Endothelial cell of umbilical vein (primary cell): Measurements from ENCODE around the gene EPS8L1. TPM values are rescaled to one million over a fixed set of nuclear protein-coding genes. Genes with fewer than 3 reads are reported as not detected.

Source experiments
- BruUV-seq: library from RNA; stranded (reverse); fragments of 400-500 nt; replicated peaks from 2 replicates; lab custom pipeline; 2021; lab: Mats Ljungman, UMichigan
- CTCF ChIA-PET: fragments of 300-600, 350-600 bp; sonication (Branson Sonifier 250); formaldehyde crosslinking; loops from one replicate; lab custom pipeline; 2021; ENCODE audit warnings: antibody characterized with exemption, inconsistent platforms; lab: Charles Lee
- POLR2A ChIA-PET: fragments of 300-600, 350-600 bp; sonication (Branson Sonifier 250); formaldehyde crosslinking; loops from one replicate; lab custom pipeline; 2021; ENCODE audit warnings: antibody characterized with exemption, inconsistent platforms; lab: Charles Lee
- DNase-seq: peaks from one replicate; pipeline ENCODE4 v3.0.0-alpha.2; 2011; ENCODE audit warnings: low read depth, low spot score
- FAIRE-seq: peaks from 2 replicates; lab custom pipeline; 2011; peaks lifted over from hg19 to GRCh38; lab: Jason Lieb, UNC
- H2AFZ ChIP-seq: 2 replicates; pipeline ENCODE4 v1.6.0; 2012; ENCODE audit warnings: low read depth, low read length, control low read depth, inconsistent platforms
- H3K27ac ChIP-seq: 2 replicates; pipeline ENCODE4 v1.5.1; 2011; ENCODE audit warnings: low read depth, mild to moderate bottlenecking, control low read depth, low read length, moderate library complexity; ENCODE audit not compliant: insufficient read depth
- H3K27me3 ChIP-seq, 2 experiments: 2 replicates each; pipeline versions ENCODE4 v1.6.0 to v1.6.1; 2011; ENCODE audit warnings: low read length in 2 of 2, mixed read lengths in 1 of 2; ENCODE audit not compliant: control insufficient read depth in 2 of 2, insufficient read depth in 2 of 2
- H3K36me3 ChIP-seq, 2 experiments: 2 replicates in 1 of 2; 3 replicates in 1 of 2; pipeline ENCODE4 v1.5.1; 2011; ENCODE audit warnings: low read length in 2 of 2, mild to moderate bottlenecking in 1 of 2, moderate library complexity in 1 of 2; ENCODE audit not compliant: control insufficient read depth in 2 of 2, insufficient read depth in 2 of 2; ENCODE audit errors: extremely low read depth in 1 of 2
- H3K4me1 ChIP-seq: 3 replicates; pipeline ENCODE4 v1.5.1; 2011; ENCODE audit warnings: mild to moderate bottlenecking, low read length; ENCODE audit not compliant: control insufficient read depth, insufficient read depth; ENCODE audit errors: extremely low read depth
- H3K4me2 ChIP-seq: 2 replicates; pipeline ENCODE4 v1.6.1; 2011; ENCODE audit warnings: low read length, control low read depth, mixed read lengths; ENCODE audit not compliant: insufficient read depth
- H3K4me3 ChIP-seq, 3 experiments: fragments of 200-600 bp in 1 of 3; sonication (generic), shearing (Covaris generic) in 1 of 3; replicated peaks in 1 of 3; 2 replicates each; pipeline ENCODE4 v1.5.1; 2011 to 2016; ENCODE audit warnings: control low read depth in 3 of 3, low read length in 3 of 3, mild to moderate bottlenecking in 2 of 3, inconsistent platforms in 1 of 3, low read depth in 1 of 3, moderate library complexity in 1 of 3; ENCODE audit not compliant: insufficient read depth in 1 of 3
- H3K79me2 ChIP-seq: 2 replicates; pipeline ENCODE4 v1.6.0; 2012; ENCODE audit warnings: low read length, inconsistent platforms; ENCODE audit not compliant: control insufficient read depth, insufficient read depth
- H3K9ac ChIP-seq: replicated peaks from 2 replicates; pipeline ENCODE3; 2011; ENCODE audit warnings: low read length, control low read depth; ENCODE audit not compliant: insufficient read depth; ENCODE audit errors: extremely low read depth
- H3K9me1 ChIP-seq: replicated peaks from 3 replicates; pipeline ENCODE4 v1.6.0; 2011; ENCODE audit warnings: mild to moderate bottlenecking, low read length; ENCODE audit not compliant: control insufficient read depth, insufficient read depth; ENCODE audit errors: extremely low read depth
- H3K9me3 ChIP-seq: replicated peaks from 2 replicates; pipeline ENCODE4 v1.5.1; 2012; ENCODE audit warnings: low read length, inconsistent platforms; ENCODE audit not compliant: control insufficient read depth, insufficient read depth
- H4K20me1 ChIP-seq: replicated peaks from 2 replicates; pipeline ENCODE3; 2011; ENCODE audit warnings: mild to moderate bottlenecking, low read length; ENCODE audit not compliant: control insufficient read depth, insufficient read depth; ENCODE audit errors: extremely low read depth
- EZH2 ChIP-seq: IDR thresholded peaks from 2 replicates; pipeline ENCODE4 v1.6.1; 2012; ENCODE audit warnings: borderline replicate concordance, low read depth, mild to moderate bottlenecking, moderate library complexity, low read length, inconsistent platforms; ENCODE audit not compliant: severe bottlenecking
- FOS ChIP-seq: IDR thresholded peaks from 2 replicates; pipeline ENCODE4 v1.6.1; 2011; ENCODE audit warnings: mild to moderate bottlenecking, low read length, moderate library complexity, borderline replicate concordance; ENCODE audit not compliant: insufficient read depth
- GATA2 ChIP-seq: IDR thresholded peaks from 2 replicates; pipeline ENCODE4 v1.7.0; 2011; ENCODE audit warnings: low read depth, mild to moderate bottlenecking, moderate library complexity, mixed read lengths, low read length; ENCODE audit not compliant: insufficient read length, insufficient read depth
- JUN ChIP-seq: IDR thresholded peaks from 2 replicates; pipeline ENCODE4 v1.6.1; 2011; ENCODE audit warnings: borderline replicate concordance, low read depth; ENCODE audit not compliant: insufficient read length, insufficient read depth
- MYC ChIP-seq: IDR thresholded peaks from one replicate; pipeline ENCODE4 v1.6.1; 2011; ENCODE audit warnings: mild to moderate bottlenecking, low read depth, low read length
- POLR2A ChIP-seq: IDR thresholded peaks from 2 replicates; pipeline ENCODE4 v1.6.1; 2012; ENCODE audit warnings: low read depth, mild to moderate bottlenecking, control low read depth, low read length
- POLR2AphosphoS5 ChIP-seq: IDR thresholded peaks from 2 replicates; pipeline ENCODE4 v1.6.1; 2012; ENCODE audit warnings: low read depth, mild to moderate bottlenecking, control low read depth, low read length, moderate library complexity; ENCODE audit not compliant: insufficient read depth
- dilution Hi-C: fragments of 300-500 bp; cut with MboI; formaldehyde crosslinking; loops from one replicate; pipeline ENCODE4 v1.15.0; 2019; ENCODE audit warnings: low sequenced_read_pairs; ENCODE audit not compliant: extremely low pct_ligation_motif_present
- intact Hi-C: fragments of 100-400 bp; cut with micrococcal nuclease; formaldehyde crosslinking; loops from one replicate; pipeline ENCODE4 v1.10.0; 2022
- polyA plus RNA-seq, 4 experiments: library from polyadenylated mRNA; depleted of rRNA in 3 of 4; stranded (reverse) in 3 of 4; unstranded in 1 of 4; fragments of >200 nt; gene quantifications; 2 replicates each; pipeline versions ENCODE4 v1.2.1 to v1.2.3, GENCODE V29; 2011 to 2012; ENCODE audit warnings: missing spikeins in 1 of 4
- total RNA-seq: library from RNA; stranded (reverse); gene quantifications from 2 replicates; pipeline ENCODE4 v1.2.3, GENCODE V29; 2021
- TF ChIP-seq, protein P1 (sequence below), 2 donors: IDR thresholded peaks; 1 replicate in 1 of 2; 2 replicates in 1 of 2; pipeline ENCODE4 v1.5.1; 2011; ENCODE audit warnings: low read length in 2 of 2, mild to moderate bottlenecking in 2 of 2, moderate library complexity in 2 of 2, control low read depth in 1 of 2, inconsistent platforms in 1 of 2, low read depth in 1 of 2; ENCODE audit not compliant: insufficient read depth in 1 of 2; ENCODE audit errors: extremely low read depth in 1 of 2
- TF ChIP-seq, protein P2 (sequence below): IDR thresholded peaks from 2 replicates; pipeline ENCODE4 v1.6.1; 2011; ENCODE audit not compliant: insufficient read depth, insufficient read length

The EPS8L1 gene
- total and polyA plus RNA-seq, 2 donors (not counting 3 experiments of a cell fraction or from before 2014, with no cell fraction given): 15.9 to 28.9 TPM

DNA sequence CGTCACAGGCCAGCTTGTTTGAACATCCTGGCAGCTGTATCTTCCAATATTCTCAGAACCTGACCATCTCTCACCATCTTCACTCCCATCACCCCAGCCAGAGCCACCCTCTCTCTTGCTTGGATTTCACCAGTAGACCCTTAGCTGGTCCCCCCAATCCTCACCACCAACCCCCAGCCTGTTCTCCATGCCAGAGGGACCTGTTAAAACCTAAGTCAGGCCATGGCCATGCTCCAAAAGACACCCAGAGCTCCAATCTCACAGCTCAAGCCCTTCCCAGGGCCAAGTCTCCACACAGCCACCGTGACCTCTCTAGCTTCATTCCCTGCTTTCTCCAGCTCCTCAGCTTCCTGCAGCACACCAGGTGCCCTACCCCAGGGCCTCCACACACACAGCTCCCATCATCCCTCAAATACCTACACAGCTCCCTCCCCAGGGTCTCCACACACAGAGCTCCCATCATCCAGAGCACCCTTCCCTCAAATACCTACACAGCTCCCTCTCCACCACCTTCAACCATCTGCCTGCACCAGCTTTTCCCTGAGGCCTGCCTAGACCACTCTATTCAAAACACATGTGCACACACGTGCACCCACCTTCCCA is 13.8 kb downstream of the EPS8L1 start:
- H3K9me3 ChIP-seq: no peaks in the 10 kb centered on the region
- H3K79me2 ChIP-seq: peaks cover 5% of the 10 kb centered on the region
- FAIRE-seq (no peak), DNase-seq (no peak)
- BruUV-seq: TSS peak; percentile 15
- H3K9me1 ChIP-seq: no peaks in the 10 kb centered on the region
- intact Hi-C loops: loop anchor here (5.0 kb wide), 2 partner anchors 207 to 553 kb away; partner anchors contain the start of genes ZNF580 and ZNF581
- no peaks in the 10 kb centered on the region for H4K20me1 ChIP-seq
- peaks cover 2 to 22% of the 10 kb centered on the region in 2 experiments for H3K36me3 ChIP-seq
- no peak overlapping the region for H2AFZ ChIP-seq
- H3K4me1 ChIP-seq: peaks cover 18% of the 10 kb centered on the region
- no peak overlapping the region for H3K27ac ChIP-seq
- H3K4me3 ChIP-seq: no peak overlapping the region
- H3K4me2 ChIP-seq: no peak overlapping the region
- ChIA-PET POLR2A (no interaction called here), CTCF (interaction anchor here (1.2 to 3.7 kb wide), 8 partner anchors 9 to 415 kb away, joined by 4 to 51 read pairs (median 8); partner anchors contain the start of genes PPP1R12C and RDH13)
- TF ChIP-seq POLR2AphosphoS5: no peak
- TF ChIP-seq POLR2A: no peak
- TF ChIP-seq JUN: no peak
- no peak for TF ChIP-seq EZH2
- TF ChIP-seq, protein P1, sequence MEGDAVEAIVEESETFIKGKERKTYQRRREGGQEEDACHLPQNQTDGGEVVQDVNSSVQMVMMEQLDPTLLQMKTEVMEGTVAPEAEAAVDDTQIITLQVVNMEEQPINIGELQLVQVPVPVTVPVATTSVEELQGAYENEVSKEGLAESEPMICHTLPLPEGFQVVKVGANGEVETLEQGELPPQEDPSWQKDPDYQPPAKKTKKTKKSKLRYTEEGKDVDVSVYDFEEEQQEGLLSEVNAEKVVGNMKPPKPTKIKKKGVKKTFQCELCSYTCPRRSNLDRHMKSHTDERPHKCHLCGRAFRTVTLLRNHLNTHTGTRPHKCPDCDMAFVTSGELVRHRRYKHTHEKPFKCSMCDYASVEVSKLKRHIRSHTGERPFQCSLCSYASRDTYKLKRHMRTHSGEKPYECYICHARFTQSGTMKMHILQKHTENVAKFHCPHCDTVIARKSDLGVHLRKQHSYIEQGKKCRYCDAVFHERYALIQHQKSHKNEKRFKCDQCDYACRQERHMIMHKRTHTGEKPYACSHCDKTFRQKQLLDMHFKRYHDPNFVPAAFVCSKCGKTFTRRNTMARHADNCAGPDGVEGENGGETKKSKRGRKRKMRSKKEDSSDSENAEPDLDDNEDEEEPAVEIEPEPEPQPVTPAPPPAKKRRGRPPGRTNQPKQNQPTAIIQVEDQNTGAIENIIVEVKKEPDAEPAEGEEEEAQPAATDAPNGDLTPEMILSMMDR (IDR thresholded peaks at IDR 0.05; ENCODE audit: extremely low read depth in 1 of 2, insufficient read depth in 1 of 2, low read depth in 1 of 2, low read length in 2 of 2): no peak
- TF ChIP-seq, protein P2, sequence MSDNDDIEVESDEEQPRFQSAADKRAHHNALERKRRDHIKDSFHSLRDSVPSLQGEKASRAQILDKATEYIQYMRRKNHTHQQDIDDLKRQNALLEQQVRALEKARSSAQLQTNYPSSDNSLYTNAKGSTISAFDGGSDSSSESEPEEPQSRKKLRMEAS: no peak
- TF ChIP-seq MYC: no peak
- TF ChIP-seq GATA2: no peak
- TF ChIP-seq FOS: no peak
- no peak overlapping the region for H3K9ac ChIP-seq
- dilution Hi-C loops: no loop called here
- H3K27me3 ChIP-seq: no peaks in the 10 kb centered on the region
